Fibroblast of skin of abdomen (primary cell): ENCODE results near the gene MICA.
"Not testable (repeated sequence)": the region's sequence is repeated elsewhere in the genome, so short reads cannot be mapped to it uniquely, and the experiment has no call there.

Experiments used
- DNase-seq: peaks from one replicate; pipeline ENCODE4 v3.0.0-alpha.2; 2013

The MICA gene

DNA sequence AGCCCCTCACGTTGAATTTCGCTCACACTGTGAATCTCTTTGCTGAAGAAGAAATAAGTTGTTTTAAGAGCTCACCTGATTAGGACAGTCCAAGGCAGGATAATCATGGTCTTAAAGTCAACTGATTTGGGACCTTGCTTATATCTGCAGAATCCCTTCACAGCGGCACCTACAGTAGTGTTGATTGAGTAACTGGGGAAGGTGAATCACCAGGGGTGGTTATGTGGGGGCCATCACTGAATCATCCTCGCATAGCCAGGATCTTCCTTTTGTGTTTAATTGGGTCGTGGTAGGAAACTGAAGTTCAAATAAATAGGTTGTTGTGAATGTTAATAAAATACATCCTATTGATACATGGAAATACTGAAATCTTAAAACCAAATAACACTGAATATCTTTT lies 20.2 kb upstream of the MICA start:
- DNase-seq = no peak

GRCh38 chr6:31385041-31385440 lies 18.4 kb upstream of the MICA start:
- DNase-seq = no peak

DNA sequence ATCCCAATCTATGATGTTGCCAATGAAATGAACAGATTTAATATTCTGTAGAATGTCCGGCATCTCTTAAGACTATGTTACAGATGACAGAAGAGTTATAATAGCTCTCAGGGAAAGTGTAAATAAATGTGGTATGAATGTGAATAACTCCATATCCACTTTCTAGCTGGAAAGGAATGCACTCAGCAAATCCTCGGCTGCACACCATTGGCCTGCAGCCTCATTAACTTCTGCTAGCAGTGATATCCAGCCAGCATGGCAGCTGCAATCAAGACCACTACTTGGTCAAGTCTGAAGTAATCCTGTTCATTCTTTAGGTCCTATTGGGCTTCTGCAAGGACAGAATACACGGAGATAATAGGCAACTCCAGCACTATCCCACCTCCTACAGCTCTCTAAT lies 17.3 kb upstream of the MICA start:
- no peak for DNase-seq

- DNase-seq = no peak
Measured at GRCh38 chr6:31386977-31387376, 16.4 kb upstream of the MICA start.

DNA sequence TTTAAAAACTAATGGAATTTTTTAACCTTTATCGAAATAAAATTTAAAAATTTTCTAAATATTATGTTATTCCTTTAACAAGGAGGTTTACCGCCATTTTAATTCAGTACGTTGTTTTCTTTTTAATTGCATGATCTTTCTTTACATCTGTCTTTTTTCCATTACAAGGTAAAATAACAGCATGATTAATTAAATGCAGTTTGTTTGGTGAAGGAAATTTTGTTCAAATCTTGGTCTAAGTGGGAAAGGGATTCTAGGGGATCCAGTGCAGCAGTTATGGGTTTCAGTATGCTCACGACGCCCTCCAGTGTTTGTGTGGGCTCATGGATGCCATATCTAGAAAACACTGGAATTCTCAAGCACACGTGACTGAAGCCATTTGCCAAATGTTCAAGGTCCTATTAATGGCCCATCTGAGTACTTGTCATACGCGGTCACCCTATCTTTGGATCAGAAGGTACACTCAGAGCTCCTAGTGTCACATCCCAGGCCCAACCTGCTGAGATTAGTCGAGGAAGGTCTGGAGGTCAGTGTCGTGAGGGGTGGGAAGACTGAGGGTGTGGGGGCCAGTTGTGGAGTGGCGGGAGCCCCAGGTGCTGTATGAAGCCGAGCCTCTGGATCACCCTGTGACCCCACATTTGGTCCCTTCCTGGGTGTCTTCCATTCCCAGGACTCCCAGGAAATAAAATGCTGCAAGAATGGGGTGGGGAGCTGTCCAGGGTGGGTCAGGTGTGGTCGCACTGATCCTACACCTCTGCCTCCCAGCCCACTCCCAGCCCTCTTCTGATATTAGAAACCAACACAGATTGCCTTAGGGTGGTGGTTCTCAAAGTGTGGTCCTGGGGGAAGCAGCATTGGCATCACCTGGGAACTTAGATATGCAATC lies 14.2 kb upstream of the MICA start:
- DNase-seq = not testable (repeated sequence)

GRCh38 chr6:31389802-31390132 lies 13.6 kb upstream of the MICA start:
- DNase-seq = not testable (repeated sequence)

DNA sequence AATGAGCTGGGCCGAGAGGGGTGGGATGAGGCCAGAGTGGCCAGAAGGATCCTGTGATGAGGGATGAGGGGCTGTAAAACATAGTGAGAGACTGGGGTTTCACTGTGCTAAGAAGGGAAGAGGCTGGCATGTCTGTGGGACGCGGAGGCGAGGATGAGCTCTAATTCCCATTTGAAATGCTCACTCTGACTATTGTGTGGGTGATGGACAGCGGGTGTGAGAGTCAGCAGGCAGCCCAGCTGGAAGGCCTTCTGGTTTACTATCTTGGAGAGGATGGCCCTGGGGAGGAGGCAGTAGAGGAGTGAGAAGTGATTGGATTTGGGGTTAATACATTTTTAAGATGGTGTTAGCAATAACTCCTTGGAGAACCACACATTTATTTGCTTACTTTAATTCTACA lies 9.5 kb upstream of the MICA start:
- no peak for DNase-seq

DNA sequence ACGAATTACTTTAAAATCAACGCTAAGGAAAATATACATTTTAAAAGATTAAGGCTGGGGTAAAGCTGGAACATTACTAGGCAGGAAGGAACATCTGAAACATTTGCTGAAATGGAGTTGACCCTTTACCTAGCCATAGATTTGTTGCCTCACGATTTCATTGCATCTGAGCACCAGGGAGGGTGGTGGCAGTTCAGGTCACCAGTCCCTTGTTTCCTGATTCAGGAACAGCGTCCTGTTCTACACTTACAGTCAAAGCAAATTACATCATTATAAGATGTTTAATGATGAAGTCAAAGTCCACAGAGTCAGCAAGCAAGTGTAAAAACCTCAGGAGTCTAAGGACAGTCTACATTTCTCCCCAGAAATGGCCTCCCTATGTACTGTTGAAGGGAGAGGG lies 9.0 kb upstream of the MICA start:
- no peak for DNase-seq

DNA sequence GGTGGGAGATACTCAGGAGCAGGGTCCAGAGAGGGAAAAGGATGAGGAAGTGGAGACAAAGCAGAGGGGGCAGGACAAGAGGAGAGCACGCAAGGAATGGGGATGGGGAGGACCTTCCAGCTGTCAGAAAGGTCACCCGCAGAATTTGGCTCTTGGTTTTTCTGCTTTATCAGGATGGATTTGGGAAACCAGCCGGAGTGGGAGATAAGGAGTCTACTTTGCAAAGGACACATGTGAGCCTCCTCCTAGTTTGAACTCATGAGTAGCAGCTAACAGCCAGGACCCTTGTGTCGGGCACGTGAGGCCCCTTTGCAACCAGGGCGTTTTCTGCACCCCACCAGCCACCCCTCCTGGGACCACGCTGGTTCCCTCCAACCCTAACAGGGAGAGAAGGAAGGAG lies 7.6 kb upstream of the MICA start:
- no peak for DNase-seq

- DNase-seq = peak; percentile 72
Measured at GRCh38 chr6:31396422-31397152, 6.8 kb upstream of the MICA start.

- DNase-seq = not testable (repeated sequence)
Measured at GRCh38 chr6:31397153-31397499, 6.3 kb upstream of the MICA start.

DNA sequence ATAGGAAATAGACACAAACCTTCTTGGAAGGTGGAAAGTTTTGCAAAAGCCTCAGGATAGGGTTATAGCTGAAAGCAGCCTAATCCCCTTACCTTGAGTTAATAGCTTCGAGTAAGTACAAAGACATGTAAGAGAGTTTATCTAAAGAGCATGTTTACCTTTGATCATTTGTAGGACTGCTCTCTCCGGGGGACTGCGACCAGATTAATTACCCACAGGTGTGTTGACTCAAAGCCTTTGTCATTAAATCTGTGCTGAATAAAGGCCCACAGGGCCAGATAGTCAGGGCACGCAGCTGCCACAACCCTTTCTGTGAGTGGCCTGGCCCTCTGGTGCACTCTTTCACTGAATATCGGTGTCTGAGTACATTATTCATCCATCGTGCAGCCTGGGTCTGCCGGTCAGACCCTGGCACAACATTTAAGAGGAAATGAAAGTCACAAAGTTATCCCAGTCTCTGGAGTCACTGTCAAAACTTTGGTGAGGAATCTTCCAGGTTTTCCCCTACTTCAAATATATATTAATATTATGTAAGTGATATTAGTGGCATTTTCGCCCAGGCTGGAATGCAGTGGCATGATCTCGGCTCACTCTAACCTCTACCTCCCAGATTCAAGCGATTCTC lies 5.4 kb upstream of the MICA start:
- no peak for DNase-seq

DNA sequence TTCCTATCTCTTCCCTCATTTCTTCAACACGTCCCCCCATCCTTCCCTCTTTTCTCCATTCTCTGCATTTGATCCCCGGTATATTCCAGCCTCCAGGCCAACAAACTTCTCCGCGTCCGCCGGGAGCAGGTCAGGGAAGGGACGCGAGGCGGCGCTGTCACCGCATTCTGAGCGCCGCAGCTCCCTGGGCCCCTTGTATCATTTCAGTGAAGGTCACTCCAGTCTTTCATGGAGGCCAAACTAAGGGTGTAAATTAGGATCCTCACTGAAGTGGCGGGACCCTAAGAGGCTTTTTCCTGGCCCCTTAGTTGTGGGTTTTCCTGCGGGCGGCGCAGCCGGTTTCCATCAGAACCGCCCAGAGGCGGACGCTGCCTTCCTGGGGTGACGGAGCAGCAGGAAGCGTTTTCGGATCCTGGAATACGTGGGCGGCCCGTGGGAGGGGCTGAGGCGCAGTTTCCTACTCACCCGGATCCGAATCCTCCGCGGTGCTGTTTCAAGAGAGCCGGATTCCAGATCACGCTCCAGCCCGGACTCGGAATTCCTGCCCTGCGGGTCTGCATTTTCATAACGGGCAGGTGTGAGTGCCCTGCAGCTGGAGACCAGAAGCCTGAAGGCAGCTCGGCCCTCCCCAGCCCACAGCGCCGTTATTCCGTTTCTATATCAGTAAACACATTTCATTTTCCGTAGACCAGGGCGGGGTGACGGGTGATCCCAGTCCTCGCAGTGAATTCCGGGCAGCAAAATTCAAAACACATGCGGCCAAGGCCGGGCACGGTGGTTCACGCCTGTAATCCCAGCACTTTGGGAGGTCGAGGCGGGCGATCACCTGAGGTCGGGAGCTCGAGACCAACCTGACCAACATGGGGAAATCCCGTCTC lies 3.6 kb upstream of the MICA start:
- DNase-seq = peak; percentile 91

GRCh38 chr6:31400467-31401289 lies 2.7 kb upstream of the MICA start:
- peak; percentile 51 for DNase-seq

DNA sequence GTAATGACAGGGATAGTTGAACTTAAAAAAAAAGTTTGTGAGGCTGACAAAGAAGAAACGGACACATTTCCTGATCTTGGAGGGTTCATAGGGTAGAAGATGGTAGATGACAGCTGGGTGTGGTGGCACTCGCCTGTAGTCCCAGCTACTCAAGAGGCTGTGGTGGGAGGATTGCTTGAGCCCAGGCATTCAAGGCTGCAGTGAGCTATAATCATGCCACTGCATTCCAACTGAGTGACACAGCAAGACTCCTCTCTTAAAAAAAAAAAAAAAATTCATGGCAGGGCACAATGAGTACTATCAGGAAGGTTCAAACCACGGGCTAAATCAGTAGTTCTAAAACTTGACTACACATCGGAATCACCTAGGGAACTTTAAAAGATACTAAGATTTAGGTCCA lies 2.0 kb upstream of the MICA start:
- DNase-seq = peak; percentile 80

- DNase-seq = no peak
Measured at GRCh38 chr6:31402324-31403282, 792 bp upstream of the MICA start.

- DNase-seq = not testable (repeated sequence)
Measured at GRCh38 chr6:31404061-31404364, 618 bp downstream of the MICA start.

GRCh38 chr6:31405996-31406395 lies 2.6 kb downstream of the MICA start:
- DNase-seq = peak; percentile 14

GRCh38 chr6:31407699-31408098 lies 4.3 kb downstream of the MICA start:
- DNase-seq = peak; percentile 79

- no peak for DNase-seq
Measured at GRCh38 chr6:31412506-31412905, 9.1 kb downstream of the MICA start.
